ENCODE results near the gene VCPKMT.
"Not testable (repeated sequence)": the region's sequence is repeated elsewhere in the genome, so short reads cannot be mapped to it uniquely, and the experiment has no call there.

VCPKMT gene

GRCh38 chr14:50091240-50091913 lies 25.0 kb downstream of the VCPKMT start:
- no peak for DNase-seq

GRCh38 chr14:50089208-50089607 lies 27.2 kb downstream of the VCPKMT start:
- no peak for DNase-seq

DNA sequence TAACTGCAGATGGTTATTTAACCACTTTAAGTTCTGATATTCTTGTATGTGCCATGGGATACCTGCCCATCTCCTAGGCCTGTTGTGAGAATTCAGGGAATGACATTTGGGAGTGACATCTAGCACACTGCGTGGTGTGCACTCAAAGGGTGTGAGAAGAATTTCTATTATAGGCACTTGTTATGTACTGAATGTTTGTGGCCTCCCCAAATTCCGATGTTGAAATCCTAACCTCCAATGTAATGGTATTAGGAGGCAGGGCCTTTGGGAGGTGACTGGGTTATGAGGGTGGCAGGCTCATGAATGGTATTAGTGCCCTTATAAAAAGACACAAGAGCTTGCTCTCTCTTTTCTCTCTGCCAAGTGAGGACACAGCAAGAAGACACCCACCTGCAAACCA lies 27.6 kb downstream of the VCPKMT start:
- DNase-seq: no peak

DNA sequence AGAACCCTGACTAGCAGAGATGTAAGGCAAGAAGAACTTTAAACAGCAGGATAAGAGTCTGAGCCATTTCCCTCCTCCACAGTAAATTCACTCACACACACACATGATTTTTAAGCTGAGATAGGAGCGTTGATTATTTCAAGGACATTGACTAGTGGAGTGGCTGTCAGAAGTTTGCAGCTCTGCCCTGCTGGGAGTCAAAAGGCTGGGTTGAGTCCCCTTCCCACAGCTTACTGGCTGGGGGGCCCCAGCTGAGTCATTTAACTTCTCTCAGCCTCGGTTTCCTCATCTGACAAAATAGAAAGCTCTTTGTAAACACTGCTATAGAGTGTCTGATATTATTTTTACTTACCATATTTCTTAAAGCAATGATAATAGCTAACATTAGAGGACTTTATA lies 28.3 kb downstream of the VCPKMT start:
- no peak for DNase-seq

DNA sequence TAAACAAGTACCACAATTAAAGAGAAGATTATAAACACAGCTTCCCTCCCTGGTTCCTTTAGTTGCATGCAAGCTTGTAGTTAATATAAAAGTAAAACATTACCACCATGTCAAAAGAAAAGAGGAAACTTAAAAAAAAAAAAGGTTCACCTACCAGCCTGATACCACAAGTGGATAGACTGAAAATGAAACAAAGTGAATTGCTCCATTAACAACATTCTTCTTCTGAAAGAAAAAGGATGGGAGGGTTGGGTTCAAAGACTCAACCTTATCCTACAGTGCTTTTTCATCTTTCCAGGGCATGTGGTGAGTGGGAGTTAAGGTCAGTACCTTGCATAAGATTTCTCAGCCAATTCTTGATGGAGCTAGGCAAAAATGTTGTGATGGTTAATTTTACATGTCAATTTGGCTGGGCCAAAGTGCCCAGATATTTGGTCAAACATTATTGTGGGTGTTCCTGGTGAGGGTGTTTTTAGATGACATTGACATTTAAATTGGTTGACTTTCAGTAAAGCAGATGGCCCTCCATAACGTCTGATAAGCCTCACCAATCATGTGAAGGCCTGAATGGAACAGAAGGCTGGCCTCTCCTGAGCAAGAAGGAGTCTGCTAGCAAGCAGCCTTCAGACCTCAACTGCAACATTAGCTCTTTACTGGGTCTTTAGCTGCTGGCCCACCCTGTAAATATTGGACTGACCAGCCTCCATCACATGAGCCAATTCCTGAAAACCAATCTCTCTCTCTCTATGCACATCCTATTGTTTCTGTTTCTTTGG lies 28.8 kb downstream of the VCPKMT start:
- no peak for DNase-seq

GRCh38 chr14:50086321-50086711 lies 30.1 kb downstream of the VCPKMT start:
- DNase-seq: no peak

DNA sequence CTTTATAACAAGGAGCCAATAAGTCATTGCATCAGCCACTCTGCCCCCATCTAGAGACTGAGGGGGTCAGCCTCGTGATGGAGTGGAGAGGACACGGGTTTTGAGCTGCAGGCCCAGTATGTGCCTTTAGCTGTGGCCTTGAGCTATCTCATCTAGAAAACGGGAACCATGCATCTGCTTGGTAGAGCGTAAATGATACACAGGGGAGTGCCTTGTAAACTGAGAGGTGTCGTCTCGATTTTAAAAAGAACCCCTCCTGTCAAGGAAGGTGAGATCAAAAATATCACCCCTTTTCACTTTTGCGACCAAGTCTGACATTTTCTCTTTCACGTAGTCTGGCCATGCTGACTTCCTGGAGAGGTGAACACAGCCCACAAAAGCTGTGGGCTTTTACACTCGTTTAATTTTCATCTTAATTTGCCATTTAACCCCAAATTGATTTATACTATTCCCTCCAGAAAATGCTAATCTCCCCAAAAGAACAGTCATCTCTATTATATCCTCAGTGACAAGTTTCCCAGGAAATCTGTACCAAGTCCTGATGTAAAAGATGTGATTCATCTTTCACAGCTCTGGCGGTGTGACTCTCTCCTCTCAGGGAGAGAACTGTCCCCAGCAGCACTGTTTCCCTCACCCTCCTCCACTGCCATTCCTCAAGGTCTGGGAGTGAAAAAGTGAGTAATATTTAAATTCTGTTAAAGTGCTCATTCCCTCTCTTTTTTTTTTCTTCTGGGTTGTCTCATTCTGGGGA lies 30.6 kb downstream of the VCPKMT start:
- peak; percentile 87 for DNase-seq

DNA sequence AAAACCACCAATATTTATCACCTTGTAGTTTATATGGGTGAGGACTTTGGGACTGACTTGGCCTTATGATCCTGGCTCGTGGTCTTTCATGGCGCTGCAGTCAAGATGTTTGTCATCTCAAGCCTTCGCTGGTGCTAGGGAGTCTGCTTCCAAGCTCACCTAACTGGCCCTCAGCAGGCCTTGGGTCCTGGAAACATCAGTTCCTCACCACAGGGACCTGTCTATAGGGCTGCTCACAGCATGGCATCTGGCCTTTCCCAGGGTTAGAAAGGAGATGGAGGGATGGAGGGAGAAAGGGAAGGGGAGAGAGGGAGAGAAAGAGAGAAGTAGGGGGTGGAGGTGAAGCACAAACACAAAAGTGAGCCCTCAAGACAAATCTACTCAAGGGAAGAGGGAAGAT lies 31.7 kb downstream of the VCPKMT start:
- no peak for DNase-seq

DNA sequence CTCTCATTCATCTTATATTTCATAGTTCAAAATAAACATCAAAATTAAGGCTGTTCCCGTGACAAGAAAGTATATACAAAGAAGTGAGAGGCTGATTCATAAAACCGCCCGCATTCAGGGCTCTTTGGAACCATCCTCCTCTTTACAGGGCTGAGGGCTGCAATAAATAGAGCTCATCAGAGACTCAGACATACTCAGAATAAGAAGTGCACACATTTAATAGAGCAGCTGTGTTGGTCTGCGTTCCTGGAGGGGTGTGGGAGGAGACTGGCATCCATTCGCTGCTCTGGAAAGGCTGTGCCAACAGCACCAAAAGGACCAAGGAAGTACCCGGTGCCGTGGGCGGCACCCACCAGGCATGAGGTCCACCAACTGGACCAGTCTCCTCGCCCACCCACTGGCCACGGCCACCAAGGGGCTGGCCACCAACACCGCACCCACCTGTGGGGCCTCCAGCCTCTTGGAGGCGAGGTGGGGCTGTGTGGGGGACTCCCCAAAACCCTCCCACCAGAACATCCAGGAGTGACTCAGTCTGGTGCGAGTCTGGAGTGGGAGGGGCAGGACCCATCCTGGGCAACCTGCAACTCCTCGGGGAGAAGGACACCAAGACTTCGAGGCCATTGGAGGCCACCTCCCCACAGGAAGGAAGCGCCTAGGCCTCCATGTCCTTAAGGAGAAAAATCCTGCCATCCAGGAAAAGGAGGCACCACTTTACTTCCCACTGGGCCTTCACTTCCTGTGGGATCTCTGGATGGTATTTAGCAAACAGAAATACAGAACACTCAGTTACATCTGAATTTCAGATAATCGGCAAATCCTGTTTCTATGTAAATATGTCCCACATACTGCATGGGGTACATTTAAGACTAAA lies 32.7 kb downstream of the VCPKMT start:
- DNase-seq: no peak

GRCh38 chr14:50082784-50083466 lies 33.4 kb downstream of the VCPKMT start:
- DNase-seq: peak; percentile 16

GRCh38 chr14:50082308-50082742 lies 34.0 kb downstream of the VCPKMT start:
- no peak for DNase-seq

GRCh38 chr14:50079103-50079502 lies 37.3 kb downstream of the VCPKMT start:
- DNase-seq: not testable (repeated sequence)

- not testable (repeated sequence) for DNase-seq
Observed at GRCh38 chr14:50073663-50074062, 42.7 kb downstream of the VCPKMT start.

GRCh38 chr14:50072395-50072794 lies 44.0 kb downstream of the VCPKMT start:
- no peak for DNase-seq

DNA sequence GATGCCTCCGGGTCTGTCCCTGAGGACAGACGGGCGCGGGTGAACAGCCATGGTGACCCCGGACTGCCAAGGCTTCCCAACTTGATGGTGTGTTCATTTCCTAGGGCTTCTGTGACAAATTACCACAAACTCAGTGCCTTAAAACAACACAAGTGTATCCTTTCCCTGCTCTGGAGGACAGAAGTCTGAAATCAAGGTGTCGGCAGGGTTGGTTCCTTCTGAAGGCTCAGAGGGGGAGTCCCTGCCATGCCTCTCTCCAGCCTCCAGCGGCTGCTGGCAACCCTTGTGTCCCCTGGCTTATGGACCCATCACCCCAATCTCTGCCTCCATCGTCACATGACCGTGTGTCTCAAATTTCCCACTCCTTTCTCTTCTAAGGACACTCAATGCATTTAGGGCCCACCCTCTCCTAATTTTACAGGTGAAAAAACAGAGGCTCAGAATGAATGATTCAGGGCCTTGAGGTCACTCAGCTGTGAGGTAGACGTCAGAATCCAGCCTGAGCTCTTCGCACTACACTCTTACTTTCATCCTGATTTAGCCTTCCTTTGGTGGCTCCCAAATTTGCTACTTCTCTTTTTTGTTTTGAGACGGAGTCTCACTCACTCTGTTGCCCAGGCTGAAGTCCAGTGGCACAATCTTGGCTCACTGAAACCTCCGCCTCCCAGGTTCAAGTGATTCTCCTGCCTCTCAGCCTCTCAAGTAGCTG lies 45.4 kb downstream of the VCPKMT start:
- no peak for DNase-seq

GRCh38 chr14:50070230-50070629 lies 46.1 kb downstream of the VCPKMT start:
- no peak for DNase-seq

DNA sequence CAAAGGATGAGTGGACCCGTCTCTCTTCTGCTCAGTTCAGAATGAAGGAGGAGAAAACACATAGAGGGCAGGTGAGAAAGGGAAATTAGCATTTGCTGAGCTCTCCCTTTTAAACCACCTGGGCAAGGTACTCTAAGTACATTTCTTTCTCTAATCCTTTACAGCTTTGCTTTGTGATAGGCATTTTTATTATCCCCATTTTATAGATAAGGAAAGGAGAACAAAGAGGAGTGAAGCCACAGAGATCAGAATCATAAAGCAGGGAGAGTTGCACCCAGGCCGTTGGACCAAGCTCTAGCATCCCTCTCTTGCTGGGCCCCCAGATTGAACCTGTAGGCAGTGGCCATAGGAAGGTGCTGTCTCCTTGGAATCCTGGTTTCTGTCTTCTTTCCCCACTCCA lies 47.0 kb downstream of the VCPKMT start:
- DNase-seq: no peak

- DNase-seq: no peak
Observed at GRCh38 chr14:50068496-50068895, 47.9 kb downstream of the VCPKMT start.

GRCh38 chr14:50067723-50068495 lies 48.5 kb downstream of the VCPKMT start:
- peak; percentile 59 for DNase-seq

DNA sequence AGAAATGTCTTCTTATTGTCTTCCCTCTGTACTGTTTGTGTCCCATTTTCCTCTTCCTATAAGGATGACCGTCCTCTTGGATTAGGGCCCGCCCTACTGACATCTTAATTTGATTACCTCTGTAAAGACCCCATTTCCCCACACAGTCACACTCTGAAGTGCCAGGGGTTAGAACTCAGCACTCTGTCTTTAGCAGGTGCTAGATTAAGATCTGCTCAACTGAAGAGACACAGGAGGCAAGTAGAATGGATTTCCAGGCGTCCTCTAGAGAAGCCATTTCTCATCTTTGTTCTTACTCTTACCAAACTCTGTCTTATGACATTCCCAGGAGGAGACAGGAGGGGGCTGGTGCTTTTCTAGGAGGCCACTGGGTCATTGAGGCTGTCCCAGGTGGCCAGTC lies 50.8 kb downstream of the VCPKMT start:
- no peak for DNase-seq

DNA sequence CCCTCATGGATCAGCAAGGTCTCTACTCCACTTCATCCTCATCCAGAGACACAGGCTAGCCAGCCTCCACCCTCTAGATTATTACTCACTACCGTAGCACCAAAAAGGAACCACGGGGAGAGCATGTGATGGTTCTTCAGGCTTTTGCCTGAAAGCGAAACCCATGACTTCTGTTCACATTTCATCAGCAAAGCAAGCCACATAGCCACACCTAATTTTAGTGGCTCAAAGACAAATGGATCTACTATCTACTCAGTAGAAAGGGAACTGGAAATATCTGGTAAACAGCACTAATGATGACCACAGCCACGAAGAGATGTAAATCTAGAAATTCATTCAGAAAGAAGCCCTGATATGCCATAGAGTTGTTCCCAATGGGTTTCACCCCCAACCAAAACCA lies 51.4 kb downstream of the VCPKMT start:
- no peak for DNase-seq

Data from fibroblast of skin of right quadriceps (primary cell).